DMS153 (cell line): Measurements from ENCODE around the gene MAGI2.
"Not testable (repeated sequence)": the region's sequence is repeated elsewhere in the genome, so short reads cannot be mapped to it uniquely, and the experiment has no call there.

ENCODE experiments used
- DNase-seq: peaks from one replicate; lab custom pipeline; 2025; lab: John Stamatoyannopoulos, UW

The MAGI2 gene

DNA sequence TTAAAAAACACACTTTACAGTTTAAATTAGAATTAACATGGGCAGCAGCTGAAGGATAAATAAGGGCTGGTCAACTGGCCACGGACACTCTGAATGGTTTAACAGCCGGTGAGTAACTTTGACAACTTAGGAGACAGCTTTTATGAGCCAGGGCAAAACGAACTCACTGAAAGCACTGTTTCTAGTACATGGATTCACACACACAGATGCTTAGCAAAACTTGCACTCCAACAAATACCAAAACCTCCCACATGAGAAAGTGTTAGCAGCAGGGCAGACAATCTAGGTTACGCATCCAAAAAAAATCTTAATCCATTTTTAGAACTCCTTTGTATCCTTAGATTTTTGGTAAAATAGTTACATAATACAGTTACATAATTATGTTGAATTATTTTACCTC lies 1168.5 kb downstream of the MAGI2 start:
- DNase-seq = no peak

DNA sequence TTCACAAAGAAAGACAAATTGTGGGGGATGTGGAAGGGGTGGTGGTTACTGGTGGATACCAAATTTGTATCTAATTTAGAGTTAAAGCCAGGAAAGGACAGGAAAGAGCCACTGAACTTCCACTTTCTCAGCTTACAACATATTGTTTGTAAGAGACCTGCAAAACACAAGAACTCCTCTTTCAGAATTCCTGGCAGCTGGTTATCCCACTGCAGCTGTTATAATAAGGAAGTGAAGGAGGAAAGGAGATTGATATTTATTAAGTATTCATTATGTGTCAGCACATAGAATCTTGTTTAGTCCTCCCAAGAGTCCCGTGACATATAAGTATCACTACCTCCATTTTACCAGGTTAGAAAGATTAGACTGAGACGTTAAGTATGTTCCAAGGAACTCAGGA lies 1173.2 kb downstream of the MAGI2 start:
- no peak for DNase-seq

DNA sequence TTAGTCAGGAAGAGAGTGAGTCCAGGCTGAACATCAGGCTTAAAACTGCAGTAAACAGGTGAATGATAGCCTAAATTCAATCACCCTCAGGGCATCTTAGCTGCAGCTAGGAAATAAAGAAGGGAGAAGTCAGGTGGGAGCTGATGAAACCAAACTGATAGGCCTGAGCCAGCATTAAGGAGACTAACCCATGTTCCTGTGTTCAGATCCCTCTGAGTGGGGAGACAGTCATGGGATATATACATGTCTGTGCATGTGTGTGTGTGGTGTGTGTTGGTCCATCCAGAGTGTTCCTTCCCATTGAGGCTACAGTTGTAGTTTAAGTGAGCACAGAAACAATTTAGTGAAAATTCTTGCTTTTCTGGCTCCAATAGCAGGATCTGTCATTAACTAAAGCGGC lies 1174.0 kb downstream of the MAGI2 start:
- no peak for DNase-seq

DNA sequence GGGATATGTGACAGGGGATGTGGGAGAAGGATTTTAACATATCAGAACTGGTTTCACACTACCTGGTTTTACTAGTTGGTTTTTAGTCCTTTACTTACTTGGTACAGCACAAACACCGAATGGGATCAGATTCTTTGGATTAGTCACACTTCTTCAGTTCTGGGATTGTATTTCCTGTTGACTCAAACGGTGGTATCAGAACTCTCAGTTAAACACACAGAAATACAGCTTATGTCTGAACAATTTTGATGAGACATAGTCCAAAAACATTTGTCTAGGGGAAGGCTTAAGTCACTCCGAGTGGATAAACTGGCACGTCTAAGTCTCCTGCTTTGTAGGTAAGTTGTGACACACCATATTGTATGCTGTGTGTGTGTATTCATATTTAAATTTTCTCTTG lies 1174.4 kb downstream of the MAGI2 start:
- no peak for DNase-seq

DNA sequence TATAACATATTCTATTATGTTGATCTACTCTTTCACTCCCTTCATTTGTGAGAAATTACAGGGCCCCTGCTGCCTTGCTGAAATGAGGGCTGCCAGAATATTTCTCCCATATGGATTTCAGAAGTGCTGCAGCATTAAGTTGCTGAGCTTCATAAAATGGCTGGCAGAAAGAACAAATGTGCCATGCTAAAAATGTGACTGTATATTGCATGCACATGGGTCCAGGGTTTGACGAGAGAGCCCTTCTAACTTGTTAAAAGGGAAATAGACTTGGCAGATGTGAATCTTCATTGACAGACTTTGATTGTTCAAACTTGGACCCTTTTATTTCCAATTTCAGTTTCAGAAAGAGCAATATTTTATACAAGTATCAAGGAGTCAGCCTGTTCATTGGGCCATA lies 1186.3 kb downstream of the MAGI2 start:
- no peak for DNase-seq

DNA sequence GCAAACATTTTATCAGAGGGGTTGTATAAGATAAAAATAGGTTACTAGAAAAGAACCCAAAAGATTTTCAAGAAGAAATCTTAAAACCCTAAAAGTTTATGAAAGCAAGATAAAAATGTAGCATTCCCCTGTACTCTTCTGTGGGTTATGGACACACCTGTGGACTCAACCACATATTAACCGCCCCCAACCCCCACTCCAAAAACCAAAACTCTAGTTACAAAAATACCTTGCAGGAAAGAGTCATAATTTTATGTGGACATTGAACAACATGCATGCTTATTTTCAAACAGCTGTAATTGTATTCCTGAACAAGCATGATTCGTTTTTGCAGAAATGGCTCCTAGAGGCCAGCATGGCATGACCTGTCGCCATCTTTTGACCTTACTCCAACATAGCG lies 1188.0 kb downstream of the MAGI2 start:
- no peak for DNase-seq

DNA sequence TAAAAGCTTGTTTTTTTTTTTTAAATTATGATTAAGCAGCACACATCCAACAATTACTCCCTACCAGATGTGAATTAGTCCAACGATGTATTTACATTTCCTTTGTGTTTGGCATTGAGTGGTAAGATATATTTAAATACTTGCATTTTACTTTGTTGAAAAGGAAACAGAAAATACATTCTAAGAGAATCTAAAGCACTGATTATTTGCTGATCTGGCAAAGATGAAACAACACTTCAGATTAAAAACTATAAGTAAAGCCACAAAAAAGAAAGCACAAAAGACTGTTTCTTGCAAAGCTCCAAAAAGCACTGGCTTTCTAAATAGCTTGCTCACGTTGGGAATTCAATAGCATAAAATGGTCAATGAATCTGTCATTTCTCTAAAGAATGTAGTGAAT lies 1188.4 kb downstream of the MAGI2 start:
- no peak for DNase-seq

DNA sequence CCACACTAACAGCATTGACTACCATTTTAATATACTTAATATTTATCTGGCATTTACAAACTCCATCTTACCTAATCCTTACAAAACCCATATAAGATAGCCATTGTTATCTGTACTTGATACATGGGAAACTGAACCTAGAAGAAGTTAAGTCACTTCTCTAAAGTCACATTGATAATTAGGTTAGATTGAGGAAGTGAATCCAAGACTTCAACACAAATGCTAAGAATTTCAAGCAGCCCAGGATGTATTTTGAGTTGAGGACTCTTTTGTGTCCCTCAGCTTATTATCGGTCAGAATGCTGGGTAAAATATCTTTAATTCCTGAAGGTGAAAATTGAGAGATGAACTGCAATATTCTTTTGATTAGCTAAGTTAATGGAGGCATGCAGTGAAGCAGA lies 1189.4 kb downstream of the MAGI2 start:
- DNase-seq = no peak

DNA sequence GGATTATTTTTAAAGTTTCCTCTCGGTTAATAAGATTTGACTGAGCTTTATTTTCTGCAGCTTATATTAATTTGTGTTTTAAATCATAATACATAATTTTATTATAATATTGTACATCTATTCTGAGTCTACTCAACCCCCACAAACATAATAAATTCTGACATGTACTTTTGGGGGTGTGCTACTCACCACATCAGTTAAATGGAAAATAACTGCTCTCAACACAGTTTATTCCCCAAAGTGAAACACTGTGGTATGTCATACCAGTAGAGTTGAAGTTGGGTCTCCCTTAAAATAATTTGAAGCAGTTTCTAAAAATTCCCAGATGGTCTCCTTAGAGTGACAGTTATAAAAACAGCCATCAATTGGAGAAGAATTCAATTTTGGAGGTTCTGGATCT lies 1191.7 kb downstream of the MAGI2 start:
- no peak for DNase-seq

DNA sequence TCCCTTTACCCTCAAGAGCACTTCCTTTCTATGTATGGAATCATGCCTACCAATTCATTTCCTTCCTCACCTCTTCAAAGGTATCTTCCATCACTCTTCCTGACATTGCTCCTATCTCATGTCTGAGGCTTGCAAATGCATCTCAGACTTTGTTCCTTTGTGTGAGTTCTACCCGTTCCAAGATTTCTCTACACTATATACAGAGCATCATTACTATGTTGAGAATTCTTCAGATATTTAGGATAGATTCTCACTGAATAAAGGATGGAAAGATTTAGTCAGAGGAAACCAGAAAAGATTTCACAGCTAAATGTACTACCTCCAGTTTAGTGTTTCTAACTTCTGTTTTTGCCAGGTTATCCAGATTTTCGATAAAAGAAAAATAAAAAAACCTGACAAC lies 1192.2 kb downstream of the MAGI2 start:
- no peak for DNase-seq

DNA sequence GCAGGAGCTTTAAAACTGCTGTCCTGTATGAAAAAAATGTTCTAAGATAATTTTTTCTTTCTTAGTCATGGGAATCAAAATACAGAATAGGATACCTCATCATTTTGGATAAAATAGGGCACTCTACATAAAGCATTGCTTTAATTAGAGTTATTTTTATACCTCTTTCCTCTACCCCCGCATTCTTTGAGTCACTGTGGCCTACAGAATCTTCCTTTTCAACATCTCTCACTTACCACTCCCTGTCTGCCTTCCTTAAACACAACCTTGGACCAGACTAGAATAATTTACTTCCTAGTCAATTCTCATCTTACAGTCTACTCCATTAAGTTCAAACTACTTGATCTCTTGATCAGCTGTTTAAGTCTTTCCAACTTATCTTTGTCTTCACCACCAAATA lies 1192.6 kb downstream of the MAGI2 start:
- no peak for DNase-seq

DNA sequence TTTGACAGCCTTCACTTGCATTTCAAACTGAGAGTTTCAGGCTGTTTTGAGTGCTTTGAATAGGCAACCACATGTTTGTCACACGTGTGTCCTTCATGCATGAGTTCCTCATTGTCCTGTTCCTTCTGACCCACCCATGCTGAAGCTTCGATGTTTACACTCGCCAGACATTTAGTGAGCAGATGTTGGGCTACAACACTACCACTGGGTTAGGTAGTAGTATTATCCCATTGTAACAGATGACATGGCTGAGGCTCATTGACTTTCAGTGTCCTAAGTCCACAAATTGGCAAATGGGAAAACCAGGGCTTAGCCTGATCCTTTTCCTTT lies 1198.8 kb downstream of the MAGI2 start:
- DNase-seq = peak; percentile 51

DNA sequence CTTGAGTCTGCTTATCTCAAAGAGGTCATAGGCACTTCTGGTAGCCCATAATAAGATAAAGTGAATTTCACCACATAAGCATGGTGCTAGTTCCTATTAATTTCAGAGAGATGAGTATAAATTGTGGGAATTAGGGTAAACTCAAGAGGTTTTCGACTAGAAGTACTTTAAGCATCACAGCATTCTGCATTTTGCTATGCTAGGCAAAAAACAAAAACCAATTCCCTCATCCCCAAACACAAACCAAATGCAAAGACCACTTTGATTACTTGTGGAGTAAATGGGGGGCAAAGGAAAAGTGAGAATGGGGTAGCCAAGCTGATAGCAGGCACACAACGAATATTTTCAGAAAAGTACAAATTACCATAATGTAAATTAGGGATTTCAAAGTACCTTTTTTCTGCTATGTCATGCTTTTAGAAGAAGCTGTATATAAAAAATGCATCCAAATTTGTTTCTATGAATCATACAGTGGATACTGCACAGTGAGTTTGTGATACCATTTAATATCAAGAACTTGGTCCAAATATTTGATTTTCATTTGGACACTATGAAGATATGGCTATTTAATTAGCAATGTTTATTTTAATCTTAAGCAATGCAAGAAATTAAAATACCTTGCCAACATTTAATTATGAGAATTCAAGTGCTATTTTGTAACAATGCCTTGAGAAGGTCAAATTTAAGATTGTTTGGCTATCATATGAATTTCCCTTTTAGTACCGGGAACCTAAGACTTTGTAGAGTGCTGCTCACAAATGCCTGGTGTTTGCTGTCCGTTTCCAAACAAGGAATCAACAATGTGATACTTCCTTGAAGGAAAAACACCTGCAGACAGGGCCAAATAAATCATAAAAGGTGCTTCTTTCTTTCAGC lies 1199.4 kb downstream of the MAGI2 start:
- DNase-seq = no peak

DNA sequence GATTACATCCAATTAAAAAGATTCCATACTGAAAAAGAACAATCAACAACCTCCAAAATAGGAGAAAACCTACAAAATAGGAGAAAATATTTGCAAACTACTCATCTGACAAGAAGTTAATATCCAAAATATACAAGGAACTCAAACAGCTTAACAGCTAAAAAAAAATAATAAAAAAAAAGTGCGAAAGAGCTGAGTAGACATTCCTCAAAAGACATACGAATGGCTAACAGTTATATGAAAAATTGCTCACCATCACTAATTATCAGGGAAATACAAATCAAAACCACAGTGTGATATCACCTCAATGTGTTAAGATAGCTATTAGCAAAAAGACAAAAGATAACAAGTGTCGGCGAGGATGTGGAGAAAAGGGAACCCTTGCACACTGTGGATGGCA lies 1204.6 kb downstream of the MAGI2 start:
- no peak for DNase-seq

DNA sequence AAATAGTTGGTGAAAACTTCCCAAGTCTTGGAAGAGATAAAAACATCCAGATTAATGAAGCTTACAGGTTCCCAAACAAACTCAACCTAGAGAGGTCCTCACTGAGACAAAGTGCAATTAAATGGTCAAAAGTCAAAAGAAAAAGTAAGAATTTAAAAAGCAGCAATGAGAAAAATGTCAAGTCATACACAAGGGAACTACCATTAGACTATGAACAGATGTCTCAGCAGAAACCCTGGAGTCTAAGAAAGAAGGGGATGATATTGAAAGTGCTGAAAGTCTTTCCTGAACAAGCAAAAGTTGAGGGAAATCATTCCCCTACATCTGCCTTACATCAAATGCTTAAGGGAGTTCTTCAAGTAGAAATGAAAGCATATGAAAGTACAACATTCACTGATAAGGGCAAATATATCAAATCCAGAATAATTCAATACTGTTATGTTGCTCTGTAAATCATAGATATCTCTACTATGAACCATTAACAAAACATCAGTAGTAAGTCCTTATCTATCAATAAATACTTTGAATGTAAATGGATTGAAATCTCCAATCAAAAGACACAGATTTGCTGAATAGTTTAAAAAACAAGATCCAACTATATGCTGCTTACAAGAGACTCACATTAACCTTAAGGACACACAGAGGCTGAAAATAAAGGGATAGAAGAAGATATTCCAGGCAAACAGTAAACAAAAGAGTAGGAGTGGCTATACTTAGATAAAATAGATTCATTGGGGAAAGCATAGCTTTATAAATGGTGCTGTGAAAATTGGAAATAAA lies 1205.4 kb downstream of the MAGI2 start:
- no peak for DNase-seq

DNA sequence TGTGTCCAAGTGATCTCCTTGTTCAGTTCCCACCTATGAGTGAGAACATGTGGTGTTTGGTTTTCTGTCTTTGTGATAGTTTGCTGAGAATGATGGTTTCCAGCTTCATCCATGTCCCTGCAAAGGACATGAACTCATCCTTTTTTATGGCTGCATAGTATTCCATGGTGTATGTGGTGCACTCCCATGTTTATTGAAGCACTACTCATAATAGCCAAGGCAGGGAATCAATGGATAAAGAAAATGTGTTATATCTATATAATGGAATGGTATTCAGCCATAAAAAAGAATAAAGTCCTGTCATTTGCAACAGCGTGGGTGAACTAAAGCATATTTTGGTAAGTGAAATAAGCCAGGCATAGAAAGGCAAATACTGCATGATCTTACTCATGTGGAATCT lies 1213.3 kb downstream of the MAGI2 start:
- DNase-seq = not testable (repeated sequence)

DNA sequence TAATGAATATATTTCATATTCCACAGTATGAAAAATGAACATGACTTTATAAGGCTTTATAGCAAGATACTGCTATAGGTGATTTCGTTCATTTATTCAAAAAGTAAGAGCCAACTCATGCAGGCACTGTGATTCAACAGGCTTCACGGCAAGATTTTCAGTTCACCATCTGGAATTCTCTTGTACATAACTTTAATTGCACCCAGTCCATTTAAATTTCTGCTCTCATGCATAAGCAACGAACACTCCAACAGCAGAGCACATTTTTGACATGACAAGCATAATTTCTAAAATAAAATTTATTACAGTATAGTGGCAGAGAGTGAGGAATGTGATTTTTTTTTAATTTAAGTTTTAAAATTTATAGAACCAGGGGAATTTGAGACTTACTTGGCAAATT lies 1218.8 kb downstream of the MAGI2 start:
- no peak for DNase-seq

DNA sequence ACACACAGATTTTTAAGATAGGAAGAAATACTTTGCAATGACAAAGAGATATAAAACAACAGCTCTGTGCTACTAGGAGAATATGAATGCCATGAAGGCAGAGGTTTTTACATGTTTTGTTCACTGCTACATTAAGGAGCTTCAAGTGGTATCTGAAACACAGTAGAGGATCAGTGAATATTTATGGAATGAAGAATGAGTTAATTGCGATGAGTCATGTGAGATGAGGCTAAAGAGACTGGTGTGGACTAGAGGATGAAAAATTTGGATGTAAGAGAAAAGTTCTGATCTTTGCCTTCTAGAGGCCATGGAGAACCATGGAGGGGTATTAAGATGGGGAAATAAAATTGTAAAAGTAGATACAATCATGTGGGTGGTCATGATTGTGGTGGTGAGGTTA lies 1220.7 kb downstream of the MAGI2 start:
- DNase-seq = no peak

DNA sequence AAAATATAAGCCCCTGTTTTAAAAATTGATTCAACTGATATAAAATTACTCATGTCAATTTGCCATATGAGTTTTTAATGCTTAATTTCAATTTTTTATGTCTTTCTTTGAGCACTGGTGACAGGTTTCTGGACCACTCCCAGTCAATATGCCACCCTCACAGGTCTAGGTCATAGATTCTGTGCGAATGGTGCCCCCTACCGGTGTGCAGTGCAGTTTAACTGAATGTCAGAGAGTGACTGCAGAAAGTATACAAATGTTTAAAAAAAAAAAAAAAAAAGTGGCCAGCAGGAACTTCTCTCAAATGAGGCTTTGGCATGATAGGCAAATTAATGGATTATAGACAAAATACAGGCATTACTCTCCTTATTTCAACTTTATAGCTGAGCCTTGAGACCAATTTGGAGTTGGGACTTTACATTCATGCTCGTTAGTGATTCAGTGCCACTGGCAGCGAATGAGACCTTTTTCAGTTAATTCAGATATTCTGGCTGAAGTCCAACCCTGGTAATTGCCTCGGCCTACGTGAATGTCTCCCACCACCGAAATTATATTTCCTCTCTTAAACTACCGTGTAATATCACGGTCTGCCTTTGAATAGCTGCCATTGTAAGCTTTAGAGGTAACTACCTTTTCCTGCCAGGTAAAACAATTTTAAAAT lies 1227.3 kb downstream of the MAGI2 start:
- peak; percentile 25 for DNase-seq

DNA sequence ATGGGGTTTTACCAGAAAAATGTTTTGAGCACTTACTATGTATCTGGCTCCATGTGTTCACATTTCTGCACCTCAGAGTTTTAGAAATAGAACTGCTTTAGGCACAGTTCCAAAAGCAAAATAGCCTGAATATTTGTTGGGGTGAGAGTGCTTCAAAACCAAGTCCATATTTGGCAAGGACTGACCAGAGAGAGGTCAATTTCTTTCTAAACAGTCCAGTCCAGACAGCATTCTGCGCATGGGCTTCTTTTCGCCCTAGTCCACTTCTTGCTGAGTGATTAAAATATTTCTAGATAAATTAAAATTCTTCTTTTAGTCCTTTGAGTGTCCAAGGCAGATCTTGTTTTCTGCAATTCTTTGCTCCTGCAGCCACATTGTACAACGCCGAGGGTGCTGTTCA lies 1227.9 kb downstream of the MAGI2 start:
- DNase-seq = no peak

DNA sequence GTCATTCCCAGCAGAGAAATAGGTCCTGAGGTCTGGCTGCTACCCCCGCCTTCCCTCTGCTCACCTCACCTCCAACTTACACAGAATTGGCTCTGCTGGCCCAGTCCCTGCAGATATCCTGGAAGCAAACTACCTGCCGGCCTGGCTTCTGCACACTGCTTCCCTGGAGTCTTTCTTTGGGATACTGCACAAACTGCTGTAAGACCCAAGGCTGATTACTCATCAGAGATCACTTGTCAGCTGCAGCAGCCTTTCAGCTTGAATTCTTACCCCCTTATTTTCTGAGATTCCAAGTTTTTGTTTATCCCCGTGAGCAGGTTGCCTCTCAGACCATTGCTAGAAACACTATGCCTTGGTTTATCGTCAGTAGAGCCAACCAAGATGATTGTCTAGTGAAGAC lies 1228.5 kb downstream of the MAGI2 start:
- no peak for DNase-seq

DNA sequence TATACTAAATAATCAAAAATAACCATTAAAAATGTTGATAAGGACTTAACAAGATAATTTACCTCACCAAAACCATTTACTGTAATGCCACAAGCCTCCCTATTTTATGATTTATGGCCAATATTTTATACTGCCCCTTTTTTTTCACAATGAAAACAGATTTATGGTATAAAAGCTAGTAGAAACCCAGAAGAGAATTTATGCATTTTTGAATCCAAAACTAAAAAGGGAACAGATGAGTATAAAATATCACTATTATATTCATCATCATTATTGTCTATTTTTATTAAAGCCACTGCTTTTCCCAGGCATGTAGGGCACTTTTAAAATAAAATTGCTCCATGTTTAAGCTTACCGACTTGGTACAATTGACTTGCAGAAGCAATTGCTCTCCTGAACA lies 1229.9 kb downstream of the MAGI2 start:
- no peak for DNase-seq
